GM21528 (cell line): Measurements from ENCODE around the gene COMTD1.
"Not testable (repeated sequence)": the region's sequence is repeated elsewhere in the genome, so short reads cannot be mapped to it uniquely, and the experiment has no call there.

Experiments used
- ATAC-seq: cut with Tn5 transposase; IDR thresholded peaks from one replicate; pipeline ENCODE4 v1.9.1; 2021; ENCODE audit warnings: mild to moderate bottlenecking, moderate library complexity; ENCODE audit not compliant: unreplicated experiment, low FRiP score

Gene COMTD1

DNA sequence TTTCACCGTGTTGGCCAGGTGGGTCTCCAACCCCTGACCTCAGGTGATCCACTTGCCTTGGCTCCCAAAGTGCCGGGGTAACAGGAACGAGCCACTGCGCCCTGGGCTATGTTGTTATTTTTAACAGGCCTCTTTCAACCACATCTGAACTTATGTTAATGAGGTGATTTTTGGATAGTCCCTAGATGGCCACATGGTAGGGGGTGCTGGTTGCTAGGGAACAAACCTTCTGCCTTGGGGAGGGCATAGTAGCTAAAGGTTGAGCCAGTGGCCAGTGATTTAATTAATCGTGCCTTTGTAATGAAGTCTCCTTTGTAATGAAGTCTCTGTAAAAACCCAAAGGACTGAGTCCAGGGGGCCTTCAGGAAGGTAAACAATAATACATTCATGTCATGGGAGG is 9.1 kb downstream of the COMTD1 start:
- ATAC-seq = no peak

DNA sequence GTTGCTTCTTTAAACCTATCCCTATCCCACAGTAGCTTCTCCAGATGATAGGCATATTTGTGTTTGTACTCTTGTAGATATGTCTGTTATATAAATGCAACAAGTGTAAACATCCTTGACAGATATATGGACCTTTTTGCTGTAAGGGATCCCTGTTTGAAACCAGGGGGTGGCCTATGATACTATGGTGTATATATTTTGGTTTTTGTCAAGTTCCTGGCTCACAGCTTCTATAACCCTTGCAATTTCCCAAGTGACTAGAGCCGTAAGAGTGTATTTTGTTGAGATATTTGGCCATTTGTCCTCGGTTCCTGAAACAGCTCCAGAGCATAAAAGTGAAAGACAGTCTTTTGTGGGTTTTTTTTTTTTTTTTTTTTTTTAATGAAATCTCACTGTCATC is 9.7 kb downstream of the COMTD1 start:
- no peak for ATAC-seq

DNA sequence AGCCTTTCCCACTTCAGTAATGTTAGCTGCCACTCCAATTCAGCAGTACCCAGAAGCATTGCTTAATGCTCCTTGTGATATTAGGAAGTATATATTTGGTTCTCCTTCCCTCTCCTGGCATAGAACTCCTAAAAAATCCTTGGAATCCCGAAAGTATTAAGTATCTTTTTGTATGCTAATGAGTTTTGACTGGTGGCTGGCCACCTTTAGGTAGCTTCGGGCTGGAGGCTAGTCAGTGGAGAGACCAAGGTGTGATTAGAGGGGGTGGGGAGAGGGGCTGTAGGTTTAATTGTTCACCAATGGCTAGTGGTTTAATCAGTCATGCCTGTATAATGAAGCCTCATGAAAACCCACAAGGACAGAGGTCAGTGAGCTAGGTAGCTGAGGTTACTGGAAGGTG is 12.2 kb downstream of the COMTD1 start:
- ATAC-seq = no peak

DNA sequence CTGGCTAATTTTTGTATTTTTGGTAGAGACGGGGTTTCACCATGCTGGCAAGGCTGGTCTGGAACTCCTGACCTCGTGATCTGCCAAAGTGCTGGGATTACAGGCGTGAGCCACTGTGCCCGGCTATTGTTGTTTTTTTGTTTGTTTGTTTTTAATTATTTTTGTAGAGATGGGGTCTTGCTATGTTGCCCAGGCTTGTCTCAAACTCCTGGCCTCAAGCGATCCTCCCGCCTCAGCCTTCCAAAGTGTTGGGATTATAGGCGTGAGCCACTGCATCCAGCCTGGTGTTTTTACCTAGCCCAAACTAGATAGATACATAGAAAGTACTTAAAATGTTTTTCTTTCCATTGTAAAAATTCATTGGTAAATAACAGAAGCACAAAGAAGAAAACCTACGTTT is 14.3 kb downstream of the COMTD1 start:
- not testable (repeated sequence) for ATAC-seq

DNA sequence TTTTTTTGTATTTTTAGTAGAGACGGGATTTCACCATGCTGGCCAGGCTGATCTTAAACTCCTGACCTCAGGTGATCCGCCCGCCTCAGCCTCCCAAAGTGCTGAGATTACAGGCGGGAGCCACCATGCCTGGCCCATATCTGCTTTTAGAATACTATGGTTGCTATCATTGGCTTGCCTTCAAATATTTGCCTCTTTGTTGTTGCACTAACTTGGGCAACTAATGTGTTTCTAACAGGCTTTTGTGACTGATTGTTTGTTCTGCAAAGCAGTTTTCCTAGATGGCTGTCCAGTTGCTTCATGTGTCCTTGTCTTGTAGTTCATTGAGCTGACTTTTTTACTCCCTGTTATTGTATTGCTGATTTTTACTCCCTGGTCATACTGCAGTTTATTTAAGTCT is 15.5 kb downstream of the COMTD1 start:
- no peak for ATAC-seq

DNA sequence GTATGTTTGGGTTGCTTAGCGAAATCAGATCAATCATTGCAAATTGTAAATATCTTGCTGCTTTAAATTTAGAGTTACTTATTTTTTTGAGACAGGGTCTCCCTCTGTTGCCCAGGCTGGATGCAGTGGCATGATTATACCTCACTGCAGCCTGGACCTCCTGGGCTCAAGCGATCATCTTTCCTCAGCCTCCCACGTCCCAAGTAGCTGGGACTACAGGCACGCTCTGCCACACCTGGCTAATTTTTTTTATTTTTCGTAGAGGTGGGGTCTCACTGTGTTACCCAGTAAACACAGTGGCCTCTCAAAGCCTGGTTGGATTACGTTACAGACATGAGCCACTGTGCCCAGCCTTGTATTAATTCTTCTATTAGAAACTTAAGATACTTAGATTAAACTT is 23.4 kb downstream of the COMTD1 start:
- ATAC-seq = no peak

DNA sequence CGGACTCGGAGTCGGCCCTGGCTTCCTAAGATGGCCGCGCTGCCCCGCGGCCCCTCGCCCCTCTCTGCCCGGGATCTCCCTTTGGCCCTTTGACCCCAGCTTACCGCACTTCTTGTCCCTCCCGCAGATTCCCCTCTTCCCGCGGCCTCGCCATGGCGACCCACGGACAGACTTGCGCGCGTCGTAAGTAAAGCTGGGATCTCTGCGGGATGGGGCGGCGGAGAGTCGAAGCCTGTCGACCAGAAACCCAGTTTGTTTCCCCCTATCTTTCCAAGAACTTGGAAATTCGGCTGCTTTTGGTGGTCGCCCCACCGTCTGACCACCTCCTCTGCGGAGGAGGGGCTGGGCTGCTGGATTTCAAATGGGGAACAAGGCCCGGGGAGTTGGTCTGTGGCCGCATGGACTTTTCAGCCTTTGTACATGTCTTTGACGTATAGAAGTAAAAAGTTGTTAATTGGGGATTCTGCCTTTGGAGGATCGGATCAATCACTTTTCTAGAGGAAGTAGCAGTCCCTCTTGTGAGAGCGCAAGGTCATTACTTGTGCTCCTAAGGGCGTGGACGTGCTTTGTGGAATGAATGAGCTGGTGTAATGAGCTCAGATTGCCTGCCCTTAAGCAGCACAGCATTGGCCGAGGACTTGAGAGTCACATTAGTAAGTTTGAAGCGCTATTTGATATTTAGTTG is 24.6 kb downstream of the COMTD1 start:
- no peak for ATAC-seq

DNA sequence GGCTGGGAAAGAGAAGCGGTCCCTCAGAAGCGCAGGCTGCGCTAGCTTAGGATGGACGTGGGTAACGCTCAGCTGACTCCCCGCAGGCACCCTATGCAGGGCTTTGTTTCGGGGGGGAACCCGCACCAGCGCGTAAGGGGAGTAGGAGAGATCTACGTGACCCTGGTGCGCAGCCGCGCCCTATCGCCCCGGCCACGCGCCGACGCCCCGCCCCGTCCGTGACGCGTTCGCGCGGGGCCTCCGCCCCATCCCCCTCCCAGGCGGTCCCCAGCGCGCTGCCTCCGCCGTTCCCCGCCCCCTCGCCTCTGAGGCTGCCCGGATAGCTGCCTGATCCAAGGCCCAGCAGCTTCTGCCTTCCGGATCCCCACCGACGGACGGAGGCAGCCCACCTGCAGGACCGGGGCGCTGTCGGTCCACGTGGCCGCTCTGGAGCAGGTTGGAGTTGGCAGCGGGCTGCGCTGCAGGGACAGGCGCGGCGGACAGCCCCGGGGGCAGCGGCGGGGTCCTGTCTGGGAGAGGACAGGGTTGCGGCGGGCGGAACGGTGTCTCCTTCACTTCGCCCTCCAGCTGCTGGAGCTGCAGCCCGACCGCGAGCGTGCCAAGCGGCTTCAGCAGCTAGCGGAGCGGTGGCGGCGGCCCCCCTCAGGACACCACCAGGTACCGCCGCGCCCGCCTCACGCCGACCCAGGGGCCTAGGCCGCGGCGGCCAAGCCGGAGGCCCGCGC is 25.3 kb downstream of the COMTD1 start, which contains the start of gene VDAC2:
VDAC2 (plus strand) TSS at position 515 of the 725 bp plus-strand sequence. CDS start 363 bp downstream, outside the sequence.
- peak; percentile 92 for ATAC-seq

DNA sequence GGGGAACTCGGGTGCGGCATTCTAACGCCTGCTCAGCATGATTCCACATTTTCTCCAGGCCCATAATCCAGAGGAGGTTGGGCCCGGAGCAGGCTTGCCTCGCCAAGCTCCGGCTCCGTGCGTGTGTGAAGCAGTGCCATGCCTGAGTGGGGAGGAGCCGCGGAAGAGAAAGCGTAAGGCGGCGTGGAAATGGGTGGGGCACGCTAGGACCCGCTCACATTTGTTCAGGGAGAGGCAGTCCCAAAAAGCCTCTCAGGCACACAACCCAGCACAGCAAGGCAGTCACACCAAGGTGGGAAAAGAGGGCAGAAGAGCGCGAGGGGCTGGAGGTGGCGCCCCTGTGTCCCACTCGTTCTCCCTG is 25.9 kb downstream of the COMTD1 start:
- peak; percentile 68 for ATAC-seq

DNA sequence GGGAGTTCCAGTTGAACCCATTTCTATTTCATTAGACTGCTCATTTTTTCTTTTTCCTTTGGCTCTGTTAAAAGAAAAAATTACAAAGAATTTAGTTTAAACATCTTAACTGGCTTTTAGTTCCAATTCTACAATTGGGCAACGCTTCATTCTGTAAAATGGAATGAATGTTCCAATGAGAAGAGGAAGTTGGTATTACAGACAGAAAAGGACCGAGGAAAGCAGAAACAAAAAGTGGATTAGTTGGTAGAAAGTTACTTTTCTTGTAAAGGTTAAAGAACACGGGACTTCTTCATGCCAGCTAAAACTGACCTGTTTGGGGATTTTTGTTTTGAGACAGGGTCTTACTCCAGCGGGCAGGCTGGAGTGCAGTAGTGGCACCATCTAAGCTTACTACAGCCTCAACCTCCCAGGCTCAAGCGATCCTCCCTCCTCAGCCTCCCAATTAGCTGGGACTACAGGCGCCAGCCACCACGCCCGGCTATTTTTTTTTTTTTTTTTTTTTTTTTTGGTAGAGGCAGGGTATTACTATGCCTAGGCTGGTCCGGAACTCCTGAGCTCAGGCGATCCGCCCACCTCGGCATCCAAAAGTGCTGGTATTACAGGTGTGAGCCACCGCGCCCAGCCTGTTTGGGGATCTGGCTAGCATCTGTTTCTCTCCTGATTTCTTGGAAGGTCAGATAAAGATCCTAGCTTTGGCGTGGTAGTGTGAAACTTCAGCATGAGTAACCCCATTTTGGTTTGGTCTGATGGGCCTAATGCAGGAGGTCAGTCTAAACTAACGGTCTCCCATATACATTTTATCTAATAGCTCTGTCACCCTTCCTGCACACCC is 26.5 kb downstream of the COMTD1 start:
- no peak for ATAC-seq

DNA sequence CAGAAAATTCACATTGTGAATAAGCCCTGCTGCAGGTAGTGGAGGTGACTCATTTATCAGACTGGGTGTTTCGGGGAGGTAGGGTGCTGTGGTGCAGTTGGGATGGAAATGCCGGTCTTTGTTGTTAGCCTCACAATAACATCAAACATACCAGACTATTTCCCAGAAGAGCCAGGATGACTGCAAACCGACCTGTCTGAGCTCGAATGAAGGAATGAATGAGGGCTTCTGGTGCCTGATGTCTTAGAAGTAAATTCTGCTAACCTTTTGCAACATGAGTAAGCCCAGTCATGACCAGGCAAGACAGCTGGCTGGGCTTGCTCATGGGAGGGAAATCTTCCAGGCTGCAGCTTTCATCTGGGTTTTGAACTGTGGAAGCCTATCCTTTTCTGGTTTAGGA is 27.6 kb downstream of the COMTD1 start:
- no peak for ATAC-seq

DNA sequence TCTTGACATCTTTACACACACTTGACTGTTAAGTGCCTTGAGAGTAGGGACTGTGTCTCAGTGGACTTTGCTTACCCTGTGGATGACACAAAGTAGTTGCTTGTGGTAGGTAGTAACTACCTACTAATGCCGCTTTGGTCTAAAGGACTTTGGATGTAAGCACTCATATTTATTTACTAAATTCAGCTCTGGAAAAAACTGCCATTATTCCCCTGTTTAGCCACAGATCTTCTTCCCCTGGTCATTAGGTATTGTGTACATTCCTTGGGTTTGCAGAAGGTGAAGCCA is 28.0 kb downstream of the COMTD1 start:
- no peak for ATAC-seq

DNA sequence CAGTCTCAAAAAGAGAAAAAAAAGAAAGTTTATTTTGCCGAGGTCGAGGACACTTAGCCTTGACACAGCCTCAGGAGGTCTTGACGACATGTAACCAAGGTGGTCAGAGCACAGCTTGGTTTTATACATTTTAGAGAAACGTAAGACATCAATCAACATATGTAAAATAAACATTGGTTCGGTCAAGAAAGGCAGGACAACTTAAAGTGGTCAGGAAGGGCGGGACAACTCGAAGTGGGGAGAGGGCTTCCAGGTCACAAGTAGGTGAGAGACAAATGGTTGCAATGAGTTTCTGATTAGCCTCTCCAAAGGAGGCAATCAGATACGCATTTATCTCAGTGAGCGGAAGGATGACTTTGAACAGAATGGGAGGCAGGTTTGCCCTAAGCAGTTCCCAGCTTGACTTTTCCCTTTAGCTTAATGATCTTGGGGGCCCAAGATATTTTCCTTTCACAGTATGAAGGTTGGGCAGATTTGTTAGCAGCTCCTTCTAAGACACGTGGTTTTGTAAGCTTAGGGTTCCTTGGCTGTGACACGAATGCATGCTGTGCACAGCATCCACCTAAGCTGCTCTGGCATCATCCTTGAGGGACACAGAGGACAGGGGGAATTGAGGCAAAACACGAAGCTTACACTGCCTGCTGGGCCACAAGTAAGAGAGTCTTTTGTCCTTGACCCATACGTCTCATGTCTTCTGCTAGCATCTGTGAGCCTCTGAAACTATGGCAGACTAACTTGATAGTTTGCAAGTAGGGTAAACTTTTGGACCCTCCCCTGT is 28.5 kb downstream of the COMTD1 start:
- ATAC-seq = no peak

DNA sequence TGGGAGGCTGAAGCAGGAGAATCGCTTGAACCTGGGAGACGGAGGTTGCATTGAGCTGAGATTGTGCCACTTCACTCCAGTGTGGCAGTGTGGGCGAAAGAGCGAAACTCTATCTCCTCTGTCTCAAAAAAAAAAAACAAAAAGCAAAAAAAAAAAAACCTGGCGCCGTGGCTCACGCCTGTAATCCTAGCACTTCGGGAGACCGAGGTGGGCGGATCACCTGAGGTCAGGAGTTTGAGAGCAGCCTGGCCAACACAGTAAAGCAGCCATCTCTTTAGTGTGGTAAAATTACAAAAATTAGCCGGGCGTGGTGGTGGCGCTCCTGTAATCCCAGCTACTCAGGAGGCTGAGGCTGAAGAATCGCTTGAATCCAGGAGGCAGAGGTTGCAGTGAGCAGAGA is 29.1 kb downstream of the COMTD1 start:
- not testable (repeated sequence) for ATAC-seq

DNA sequence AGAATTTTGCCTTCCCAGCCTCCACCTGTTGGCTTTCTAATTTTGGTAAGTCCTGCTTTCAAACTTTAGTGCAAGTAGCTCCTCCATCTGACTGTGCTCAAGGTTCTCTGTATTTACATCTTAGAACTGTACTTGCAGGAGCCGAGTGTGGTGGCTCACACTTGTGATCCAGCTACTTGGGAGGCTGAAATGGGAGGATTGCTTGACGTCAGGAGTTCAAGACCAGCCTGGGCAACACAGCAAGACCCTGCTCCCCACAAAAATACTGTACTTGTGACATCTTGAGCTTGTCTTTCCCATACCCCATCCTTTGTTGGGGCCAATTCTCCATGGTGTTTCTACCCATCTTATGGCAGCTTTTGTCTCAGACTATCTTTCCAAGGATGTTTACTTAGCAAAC is 29.8 kb downstream of the COMTD1 start:
- no peak for ATAC-seq

DNA sequence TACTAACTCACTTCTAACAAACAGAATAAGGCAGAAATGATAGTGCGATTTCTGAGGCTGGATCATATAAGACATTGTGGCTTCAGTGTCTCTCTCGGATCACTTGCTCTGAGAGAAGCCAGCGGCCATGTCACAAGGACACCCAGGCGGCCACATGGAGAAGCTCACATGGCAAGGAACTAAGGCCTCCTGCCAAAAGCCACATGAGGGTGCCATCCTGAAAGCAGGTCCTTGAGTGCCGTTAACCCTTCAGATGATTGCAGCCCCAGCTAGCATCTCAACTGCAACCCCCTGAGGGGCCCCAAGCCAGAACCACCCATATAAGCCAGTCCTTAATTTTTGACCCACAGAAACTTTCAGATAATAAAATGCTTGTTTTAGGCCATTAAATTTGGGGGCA is 32.0 kb downstream of the COMTD1 start:
- ATAC-seq = no peak

DNA sequence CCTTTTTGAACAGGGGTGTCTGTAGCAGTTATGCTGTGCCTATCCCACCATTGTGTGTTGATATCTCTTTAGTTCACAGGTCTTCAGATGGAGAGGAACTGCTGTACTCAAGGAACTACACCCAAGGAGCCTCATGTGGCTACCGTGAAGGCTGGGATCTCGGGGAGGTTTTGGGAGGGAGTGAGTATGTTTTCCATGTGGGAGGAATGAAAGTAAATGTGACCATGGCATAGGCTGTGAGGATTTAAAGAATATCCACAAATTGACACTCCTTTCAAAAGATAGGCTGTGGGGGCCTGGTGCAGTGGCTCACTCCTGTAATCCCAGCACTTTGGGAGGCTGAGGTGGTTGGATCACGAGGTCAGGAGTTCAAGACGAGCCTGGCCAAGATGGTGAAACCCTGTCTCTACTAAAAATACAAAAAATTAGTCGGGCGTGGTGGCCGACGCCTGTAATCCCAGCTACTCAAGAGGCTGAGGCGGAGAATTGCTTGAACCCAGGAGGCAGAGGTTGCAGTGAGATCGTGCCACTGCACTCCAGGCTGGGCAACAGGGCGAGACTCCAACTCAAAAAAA is 32.6 kb downstream of the COMTD1 start:
- not testable (repeated sequence) for ATAC-seq

DNA sequence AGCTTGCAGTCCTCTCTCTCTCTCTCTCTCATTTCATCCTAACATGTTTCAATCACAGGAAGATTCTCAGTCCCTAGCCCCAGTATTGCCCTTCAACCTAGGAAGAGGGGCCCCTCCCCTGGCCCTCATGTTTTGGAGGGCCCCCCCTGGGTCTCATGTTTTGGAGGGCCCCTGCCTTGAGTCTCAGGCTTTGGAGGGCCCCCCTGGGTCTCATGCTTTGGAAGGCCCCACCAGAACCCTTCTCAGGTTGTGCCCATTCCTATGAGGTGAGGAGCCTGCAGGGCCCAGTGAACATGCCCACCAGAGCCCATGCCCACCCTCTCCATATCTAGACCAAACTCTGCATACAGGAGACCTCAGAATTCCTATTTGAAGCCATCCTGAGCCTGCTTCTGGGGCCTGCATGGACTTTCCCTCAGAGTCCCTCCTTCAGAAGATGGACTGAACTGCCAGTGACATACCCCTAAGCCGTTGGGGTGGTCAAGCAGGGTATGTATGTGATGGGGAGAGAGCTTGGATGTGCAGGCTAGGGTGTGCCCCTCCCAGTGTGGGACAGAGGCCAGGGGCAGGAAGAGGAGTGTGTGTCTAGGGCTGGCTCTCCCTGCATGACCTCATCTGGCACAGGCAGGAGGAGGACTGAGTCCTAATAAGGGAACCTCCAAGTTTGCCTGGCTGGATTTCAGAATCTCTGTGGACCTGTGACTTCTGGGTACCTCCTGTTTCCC is 33.3 kb downstream of the COMTD1 start:
- ATAC-seq = no peak

DNA sequence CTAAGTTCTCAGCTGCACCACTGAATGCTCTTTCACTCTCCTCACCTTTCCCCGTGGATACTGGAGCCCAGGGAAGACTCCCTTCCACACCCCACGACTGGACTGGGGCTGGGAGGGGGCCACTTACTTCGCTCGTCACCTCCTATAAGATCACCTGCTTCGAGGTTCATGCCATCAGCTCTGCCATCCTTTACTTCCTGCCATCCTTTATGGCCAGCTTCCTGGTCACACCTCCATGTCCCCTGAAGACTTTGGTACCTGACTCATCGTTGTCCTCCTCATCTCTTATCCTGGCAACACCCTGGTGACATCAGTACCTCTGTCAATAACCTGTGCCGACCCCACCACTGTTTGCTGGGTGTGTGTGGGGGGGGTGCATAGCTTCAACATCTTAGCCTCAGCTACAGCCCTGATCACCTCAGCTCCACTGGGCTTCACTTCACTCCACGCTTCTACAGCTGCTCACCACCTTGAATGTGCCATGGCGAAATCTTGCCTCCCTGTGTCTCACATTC is 33.9 kb downstream of the COMTD1 start:
- ATAC-seq = no peak

DNA sequence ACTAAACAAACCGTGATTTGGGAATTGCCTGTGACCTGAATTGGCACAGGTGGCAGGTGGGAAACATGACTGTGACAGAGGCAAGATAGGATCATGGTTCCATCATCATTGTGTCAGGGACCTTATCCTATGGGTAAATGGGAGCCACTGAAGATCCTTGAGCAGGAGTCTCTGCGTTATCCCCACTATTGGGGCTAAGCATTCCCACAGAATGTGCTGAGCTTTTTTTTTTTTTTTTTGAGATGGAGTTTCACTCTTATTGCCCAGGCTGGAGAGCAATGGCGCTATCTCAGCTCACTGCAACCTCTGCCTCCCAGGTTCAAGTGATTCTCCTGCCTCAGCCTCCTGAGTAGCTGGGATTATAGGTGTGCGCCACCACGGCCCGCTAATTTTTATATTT is 35.8 kb downstream of the COMTD1 start:
- not testable (repeated sequence) for ATAC-seq
